NCI-H748 treated with DMSO at 0.1 percent for 48 hours (cell line): Measurements from ENCODE around the gene SEMA6B.
"Not testable (repeated sequence)": the region's sequence is repeated elsewhere in the genome, so short reads cannot be mapped to it uniquely, and the experiment has no call there.

Experiments used
- DNase-seq: peaks from one replicate; lab custom pipeline; 2025; lab: John Stamatoyannopoulos, UW

The SEMA6B gene

GRCh38 chr19:4559569-4559968 is at the start of gene SEMA6B:
Gene SEMA6B, minus strand, starts transcription at chr19:4559684. Its CDS starts 1,227 bp downstream, at chr19:4558457.
- no peak for DNase-seq

- DNase-seq: peak; percentile 67
These were observed 47.6 kb upstream of the SEMA6B start for GRCh38 chr19:4606921-4607678.

- no peak for DNase-seq
These were observed 46.7 kb upstream of the SEMA6B start for GRCh38 chr19:4606181-4606580.

- DNase-seq: no peak
These were observed 45.4 kb upstream of the SEMA6B start for GRCh38 chr19:4604912-4605311.

- DNase-seq: no peak
These were observed 43.4 kb upstream of the SEMA6B start for GRCh38 chr19:4602915-4603314.

GRCh38 chr19:4602173-4602788 is 42.8 kb upstream of the SEMA6B start:
- no peak for DNase-seq

- DNase-seq: no peak
These were observed 41.4 kb upstream of the SEMA6B start for GRCh38 chr19:4600893-4601292.

GRCh38 chr19:4600082-4600481 is 40.6 kb upstream of the SEMA6B start:
- no peak for DNase-seq

GRCh38 chr19:4598712-4599111 is 39.2 kb upstream of the SEMA6B start:
- no peak for DNase-seq

- DNase-seq: peak; percentile 44
These were observed 38.6 kb upstream of the SEMA6B start for GRCh38 chr19:4597975-4598671.

- no peak for DNase-seq
These were observed 37.9 kb upstream of the SEMA6B start for GRCh38 chr19:4597278-4597974.

- no peak for DNase-seq
These were observed 36.8 kb upstream of the SEMA6B start for GRCh38 chr19:4596033-4596904.

GRCh38 chr19:4595158-4595557 is 35.7 kb upstream of the SEMA6B start:
- not testable (repeated sequence) for DNase-seq

GRCh38 chr19:4594201-4594600 is 34.7 kb upstream of the SEMA6B start:
- DNase-seq: no peak

- DNase-seq: no peak
These were observed 33.9 kb upstream of the SEMA6B start for GRCh38 chr19:4593409-4593851.

GRCh38 chr19:4592445-4592844 is 33.0 kb upstream of the SEMA6B start:
- DNase-seq: no peak

- no peak for DNase-seq
These were observed 31.8 kb upstream of the SEMA6B start for GRCh38 chr19:4591320-4591719.

- DNase-seq: no peak
These were observed 31.1 kb upstream of the SEMA6B start for GRCh38 chr19:4590559-4590958.

- DNase-seq: no peak
These were observed 30.3 kb upstream of the SEMA6B start for GRCh38 chr19:4589579-4590410.

GRCh38 chr19:4588291-4588761 is 28.8 kb upstream of the SEMA6B start:
- DNase-seq: no peak
